OCI-LY3 (cell line): ENCODE measurements around the gene INAFM2.

Experiments used
- EZH2phosphoT487 ChIP-seq: fragments of 200-600 bp; shearing (Covaris generic); IDR thresholded peaks from 2 replicates; pipeline ENCODE4 v1.6.1; 2018; ENCODE audit warnings: antibody characterized with exemption, mixed run types, low read depth
- TF ChIP-seq, protein P1 (sequence below): fragments of 200-600, 300-600 bp; sonication (generic); IDR thresholded peaks from 2 replicates; pipeline ENCODE4 v1.5.1; 2014; ENCODE audit warnings: antibody characterized with exemption, low read length, low read depth

DNA sequence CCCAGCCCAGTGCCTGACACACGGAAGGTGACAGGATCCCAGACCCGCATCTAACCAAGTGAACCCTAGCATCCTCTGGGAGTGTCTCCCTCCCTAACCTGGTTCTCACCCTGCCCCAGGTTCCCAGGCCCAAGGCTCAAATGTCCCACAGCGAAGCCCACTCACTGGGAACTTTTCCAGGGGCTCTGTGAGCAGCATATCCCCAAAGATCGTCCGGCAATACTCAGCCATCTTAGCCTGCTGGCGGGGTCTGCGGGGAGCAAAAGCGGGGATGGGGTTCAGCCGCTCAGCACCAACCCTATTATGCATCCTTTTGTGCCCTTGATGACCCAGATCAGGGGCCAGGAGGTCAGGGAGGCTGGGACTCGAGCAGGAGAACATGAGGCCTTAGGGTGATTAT is 26.1 kb upstream of the INAFM2 start:
- TF ChIP-seq, protein P1, sequence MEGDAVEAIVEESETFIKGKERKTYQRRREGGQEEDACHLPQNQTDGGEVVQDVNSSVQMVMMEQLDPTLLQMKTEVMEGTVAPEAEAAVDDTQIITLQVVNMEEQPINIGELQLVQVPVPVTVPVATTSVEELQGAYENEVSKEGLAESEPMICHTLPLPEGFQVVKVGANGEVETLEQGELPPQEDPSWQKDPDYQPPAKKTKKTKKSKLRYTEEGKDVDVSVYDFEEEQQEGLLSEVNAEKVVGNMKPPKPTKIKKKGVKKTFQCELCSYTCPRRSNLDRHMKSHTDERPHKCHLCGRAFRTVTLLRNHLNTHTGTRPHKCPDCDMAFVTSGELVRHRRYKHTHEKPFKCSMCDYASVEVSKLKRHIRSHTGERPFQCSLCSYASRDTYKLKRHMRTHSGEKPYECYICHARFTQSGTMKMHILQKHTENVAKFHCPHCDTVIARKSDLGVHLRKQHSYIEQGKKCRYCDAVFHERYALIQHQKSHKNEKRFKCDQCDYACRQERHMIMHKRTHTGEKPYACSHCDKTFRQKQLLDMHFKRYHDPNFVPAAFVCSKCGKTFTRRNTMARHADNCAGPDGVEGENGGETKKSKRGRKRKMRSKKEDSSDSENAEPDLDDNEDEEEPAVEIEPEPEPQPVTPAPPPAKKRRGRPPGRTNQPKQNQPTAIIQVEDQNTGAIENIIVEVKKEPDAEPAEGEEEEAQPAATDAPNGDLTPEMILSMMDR: no peak
- TF ChIP-seq EZH2phosphoT487: no peak
